Astrocyte (in vitro differentiated cells and primary cell): ENCODE results near the gene SMARCA2. TPM values are rescaled to one million over a fixed set of nuclear protein-coding genes. Genes with fewer than 3 reads are reported as not detected.

Source experiments
- DNase-seq: peaks from one replicate; pipeline ENCODE4 v3.0.0-alpha.2; 2010; ENCODE audit warnings: low read depth
- FAIRE-seq: peaks from 2 replicates; lab custom pipeline; 2011; peaks lifted over from hg19 to GRCh38; lab: Jason Lieb, UNC
- H2AFZ ChIP-seq: 2 replicates; pipeline ENCODE4 v1.6.0; 2012; ENCODE audit warnings: low read depth, low read length, inconsistent platforms
- H3K27ac ChIP-seq: 2 replicates; pipeline ENCODE4 v1.5.1; 2011; ENCODE audit warnings: low read depth, low read length, inconsistent platforms
- H3K27me3 ChIP-seq: 2 replicates; pipeline ENCODE4 v1.6.0; 2011; ENCODE audit warnings: low read length, inconsistent platforms; ENCODE audit not compliant: insufficient read depth
- H3K36me3 ChIP-seq: 2 replicates; pipeline ENCODE4 v1.5.1; 2011; ENCODE audit warnings: low read length, inconsistent platforms; ENCODE audit not compliant: insufficient read depth
- H3K4me1 ChIP-seq: 2 replicates; pipeline ENCODE4 v1.5.1; 2011; ENCODE audit warnings: low read length, inconsistent platforms; ENCODE audit not compliant: insufficient read depth
- H3K4me2 ChIP-seq: 2 replicates; pipeline ENCODE4 v1.6.0; 2012; ENCODE audit warnings: low read length, inconsistent platforms
- H3K4me3 ChIP-seq: 2 replicates; pipeline ENCODE4 v1.5.1; 2011; ENCODE audit warnings: low read depth, mild to moderate bottlenecking, low read length, inconsistent platforms; ENCODE audit not compliant: insufficient read depth
- H3K79me2 ChIP-seq: 2 replicates; pipeline ENCODE4 v1.6.0; 2012; ENCODE audit warnings: mild to moderate bottlenecking, low read length, inconsistent platforms; ENCODE audit not compliant: insufficient read depth
- H3K9ac ChIP-seq: 2 replicates; pipeline ENCODE4 v1.6.0; 2012; ENCODE audit warnings: mild to moderate bottlenecking, low read length, inconsistent platforms
- H3K9me3 ChIP-seq: 2 replicates; pipeline ENCODE4 v1.5.1; 2012; ENCODE audit warnings: low read depth, mild to moderate bottlenecking, low read length, inconsistent platforms; ENCODE audit not compliant: insufficient read depth
- H4K20me1 ChIP-seq: 2 replicates; pipeline ENCODE4 v1.6.0; 2012; ENCODE audit warnings: low read length, inconsistent platforms; ENCODE audit not compliant: insufficient read depth
- H3K27ac Mint-ChIP-seq: one replicate; pipeline ENCODE4 v1.8.0; 2021; ENCODE audit warnings: mild to moderate bottlenecking, mixed read lengths; ENCODE audit not compliant: unreplicated experiment
- H3K27me3 Mint-ChIP-seq: one replicate; pipeline ENCODE4 v1.8.0; 2021; ENCODE audit warnings: low read depth, mixed read lengths; ENCODE audit not compliant: unreplicated experiment
- H3K36me3 Mint-ChIP-seq: one replicate; pipeline ENCODE4 v1.8.0; 2021; ENCODE audit warnings: low read depth, mixed read lengths; ENCODE audit not compliant: unreplicated experiment
- H3K4me1 Mint-ChIP-seq: one replicate; pipeline ENCODE4 v1.8.0; 2021; ENCODE audit warnings: low read depth, mixed read lengths; ENCODE audit not compliant: unreplicated experiment
- H3K4me3 Mint-ChIP-seq: one replicate; pipeline ENCODE4 v1.8.0; 2021; ENCODE audit warnings: mild to moderate bottlenecking, moderate library complexity, mixed read lengths; ENCODE audit not compliant: unreplicated experiment
- H3K9me3 Mint-ChIP-seq: one replicate; pipeline ENCODE4 v1.8.0; 2021; ENCODE audit warnings: mild to moderate bottlenecking, mixed read lengths; ENCODE audit not compliant: unreplicated experiment
- EZH2 ChIP-seq: IDR thresholded peaks from 2 replicates; pipeline ENCODE4 v1.6.1; 2012; ENCODE audit warnings: mild to moderate bottlenecking, low read length, inconsistent platforms; ENCODE audit not compliant: insufficient read depth
- total RNA-seq: library from RNA; stranded (reverse); gene quantifications from 2 replicates; pipeline ENCODE4 v1.2.1, GENCODE V29; 2021
- TF ChIP-seq, protein P1 (sequence below): IDR thresholded peaks from 2 replicates; pipeline ENCODE4 v1.5.1; 2011; ENCODE audit warnings: low read depth, mild to moderate bottlenecking, inconsistent platforms, low read length, moderate library complexity; ENCODE audit not compliant: insufficient read depth

Gene SMARCA2
- total RNA-seq, 1 donor from 2014 or later = 54.2 TPM

DNA sequence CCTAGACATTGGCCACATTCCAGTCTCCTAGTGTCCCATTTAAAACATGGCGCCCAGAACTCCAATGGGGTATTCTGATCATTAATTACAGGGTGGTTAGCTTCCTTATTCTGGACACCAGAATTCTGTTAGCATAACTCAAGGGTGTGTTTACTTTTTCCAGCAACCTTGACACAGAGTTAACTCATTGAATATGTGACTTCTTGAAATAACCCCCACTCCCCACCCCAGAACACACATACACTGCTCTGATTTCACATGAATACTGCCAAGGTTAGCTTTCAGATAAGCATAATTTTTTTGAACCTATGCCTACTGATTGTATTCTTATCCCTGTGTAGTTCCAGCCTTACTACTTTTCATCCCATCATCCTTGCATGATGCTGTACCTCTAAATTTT lies 151.1 kb downstream of the SMARCA2 start:
- Histone ChIP-seq H3K4me2 (no peak overlapping the region), H3K27ac (no peak overlapping the region), H3K79me2 (no peaks in the 10 kb centered on the region), H4K20me1 (peaks cover 6% of the 10 kb centered on the region), H3K4me3 (no peak overlapping the region), H3K27me3 (no peaks in the 10 kb centered on the region), H3K36me3 (peaks cover 3% of the 10 kb centered on the region), H3K9me3 (no peaks in the 10 kb centered on the region), H2AFZ (no peak overlapping the region), H3K9ac (no peak overlapping the region), H3K4me1 (no peaks in the 10 kb centered on the region)
- DNase-seq (no peak), FAIRE-seq (no peak)
- no peaks in the 10 kb centered on the region for H3K4me1 Mint-ChIP-seq
- no peaks in the 10 kb centered on the region for H3K9me3 Mint-ChIP-seq
- peaks cover 24% of the 10 kb centered on the region for H3K36me3 Mint-ChIP-seq
- no peak overlapping the region for H3K4me3 Mint-ChIP-seq
- no peak overlapping the region for H3K27ac Mint-ChIP-seq
- H3K27me3 Mint-ChIP-seq = no peaks in the 10 kb centered on the region
- TF ChIP-seq, protein P1, sequence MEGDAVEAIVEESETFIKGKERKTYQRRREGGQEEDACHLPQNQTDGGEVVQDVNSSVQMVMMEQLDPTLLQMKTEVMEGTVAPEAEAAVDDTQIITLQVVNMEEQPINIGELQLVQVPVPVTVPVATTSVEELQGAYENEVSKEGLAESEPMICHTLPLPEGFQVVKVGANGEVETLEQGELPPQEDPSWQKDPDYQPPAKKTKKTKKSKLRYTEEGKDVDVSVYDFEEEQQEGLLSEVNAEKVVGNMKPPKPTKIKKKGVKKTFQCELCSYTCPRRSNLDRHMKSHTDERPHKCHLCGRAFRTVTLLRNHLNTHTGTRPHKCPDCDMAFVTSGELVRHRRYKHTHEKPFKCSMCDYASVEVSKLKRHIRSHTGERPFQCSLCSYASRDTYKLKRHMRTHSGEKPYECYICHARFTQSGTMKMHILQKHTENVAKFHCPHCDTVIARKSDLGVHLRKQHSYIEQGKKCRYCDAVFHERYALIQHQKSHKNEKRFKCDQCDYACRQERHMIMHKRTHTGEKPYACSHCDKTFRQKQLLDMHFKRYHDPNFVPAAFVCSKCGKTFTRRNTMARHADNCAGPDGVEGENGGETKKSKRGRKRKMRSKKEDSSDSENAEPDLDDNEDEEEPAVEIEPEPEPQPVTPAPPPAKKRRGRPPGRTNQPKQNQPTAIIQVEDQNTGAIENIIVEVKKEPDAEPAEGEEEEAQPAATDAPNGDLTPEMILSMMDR = no peak
- no peak for TF ChIP-seq EZH2

DNA sequence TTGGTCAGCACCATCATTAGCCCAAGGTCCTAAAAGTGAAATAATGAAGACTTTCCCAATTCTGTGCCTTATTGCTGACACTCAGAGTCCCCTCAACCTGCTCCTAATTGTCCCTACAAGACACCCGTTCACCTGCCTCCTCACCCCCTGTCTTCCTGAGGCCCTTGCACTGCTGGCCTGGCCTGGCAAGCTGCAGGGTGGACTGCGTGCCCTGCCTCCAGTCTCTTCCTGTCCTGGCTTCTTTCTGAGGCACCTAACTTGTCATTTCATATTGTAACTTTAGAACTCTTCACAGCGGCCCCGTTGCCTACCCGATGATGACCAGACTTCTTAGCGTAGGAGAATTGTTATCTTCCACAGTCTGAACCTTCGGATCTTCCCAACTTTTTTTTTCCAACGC lies 153.9 kb downstream of the SMARCA2 start:
- peaks cover 14% of the 10 kb centered on the region for H3K9me3 Mint-ChIP-seq
- H3K27ac ChIP-seq = no peak overlapping the region
- no peaks in the 10 kb centered on the region for H3K27me3 ChIP-seq
- no peak for TF ChIP-seq EZH2
- TF ChIP-seq, protein P1 = no peak
- H3K36me3 ChIP-seq = peaks cover 4% of the 10 kb centered on the region
- H3K79me2 ChIP-seq = no peaks in the 10 kb centered on the region
- H3K27me3 Mint-ChIP-seq = no peaks in the 10 kb centered on the region
- FAIRE-seq (no peak), DNase-seq (no peak)
- peaks cover 8% of the 10 kb centered on the region for H3K9me3 ChIP-seq
- H4K20me1 ChIP-seq = peaks cover 6% of the 10 kb centered on the region
- H3K4me2 ChIP-seq = no peak overlapping the region
- H3K9ac ChIP-seq = no peak overlapping the region
- H2AFZ ChIP-seq = no peak overlapping the region
- H3K4me3 Mint-ChIP-seq = no peak overlapping the region
- no peaks in the 10 kb centered on the region for H3K4me1 ChIP-seq
- no peak overlapping the region for H3K4me3 ChIP-seq
- no peak overlapping the region for H3K27ac Mint-ChIP-seq
- H3K36me3 Mint-ChIP-seq = peaks cover 37% of the 10 kb centered on the region
- H3K4me1 Mint-ChIP-seq = no peaks in the 10 kb centered on the region

DNA sequence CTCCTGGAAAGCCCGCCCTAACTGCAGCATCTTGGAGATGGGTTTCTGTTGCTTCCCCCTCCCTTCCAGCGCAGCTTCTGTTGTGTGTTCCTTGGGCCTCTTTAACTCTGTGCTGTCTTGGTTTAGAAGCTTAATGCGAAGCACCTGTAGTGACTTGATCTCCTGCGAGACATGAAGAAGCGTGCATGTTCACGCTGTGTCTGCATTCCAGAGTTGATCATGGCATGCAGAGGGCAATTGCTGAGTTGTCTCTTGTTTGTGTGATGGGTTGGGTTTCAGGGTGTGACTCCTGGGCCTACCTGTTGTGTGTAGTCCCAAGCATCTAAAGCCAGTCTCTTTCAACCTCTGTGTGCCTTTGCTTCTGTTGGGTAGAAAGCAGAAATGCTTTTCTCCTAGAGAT lies 155.6 kb downstream of the SMARCA2 start:
- Histone ChIP-seq H3K4me1 (no peaks in the 10 kb centered on the region), H2AFZ (no peak overlapping the region), H3K27ac (no peak overlapping the region), H3K9ac (no peak overlapping the region), H3K4me2 (no peak overlapping the region), H3K27me3 (no peaks in the 10 kb centered on the region), H4K20me1 (peaks cover 5% of the 10 kb centered on the region), H3K79me2 (no peaks in the 10 kb centered on the region), H3K9me3 (peaks cover 8% of the 10 kb centered on the region), H3K4me3 (no peak overlapping the region), H3K36me3 (peaks cover 4% of the 10 kb centered on the region)
- no peaks in the 10 kb centered on the region for H3K4me1 Mint-ChIP-seq
- no peak overlapping the region for H3K4me3 Mint-ChIP-seq
- H3K27ac Mint-ChIP-seq = no peak overlapping the region
- no peak for TF ChIP-seq EZH2
- TF ChIP-seq, protein P1 = no peak
- peaks cover 20% of the 10 kb centered on the region for H3K9me3 Mint-ChIP-seq
- H3K36me3 Mint-ChIP-seq = peaks cover 41% of the 10 kb centered on the region
- DNase-seq = no peak
- no peak for FAIRE-seq
- no peaks in the 10 kb centered on the region for H3K27me3 Mint-ChIP-seq
